WERI-Rb-1 (cell line): ENCODE data around the gene ST6GALNAC3.
"Not testable (repeated sequence)": the region's sequence is repeated elsewhere in the genome, so short reads cannot be mapped to it uniquely, and the experiment has no call there.

Experiments
- DNase-seq: peaks from one replicate; pipeline ENCODE4 v3.0.0-alpha.2; 2020
- H3K27ac ChIP-seq: fragments of 250-450 bp; sonication (Bioruptor Pico); 2 replicates; pipeline ENCODE4 v1.5.1; 2020; ENCODE audit warnings: mild to moderate bottlenecking, moderate library complexity
- H3K27me3 ChIP-seq: fragments of 250-450 bp; sonication (Bioruptor Pico); 2 replicates; pipeline ENCODE4 v1.5.1; 2021; ENCODE audit warnings: mild to moderate bottlenecking, low read depth, moderate library complexity; ENCODE audit not compliant: insufficient read depth, severe bottlenecking
- H3K36me3 ChIP-seq: fragments of 250-450 bp; sonication (Bioruptor Pico); 2 replicates; pipeline ENCODE4 v1.5.1; 2020; ENCODE audit warnings: mild to moderate bottlenecking, moderate library complexity
- H3K4me3 ChIP-seq: 2 replicates; pipeline ENCODE4 v1.5.1; 2011; ENCODE audit warnings: low read depth, mild to moderate bottlenecking, control low read depth, low read length
- H3K9me3 ChIP-seq: fragments of 250-450 bp; sonication (Bioruptor Pico); 2 replicates; pipeline ENCODE4 v1.5.1; 2021; ENCODE audit warnings: mild to moderate bottlenecking, moderate library complexity; ENCODE audit not compliant: severe bottlenecking
- TF ChIP-seq, protein P1 (sequence below): IDR thresholded peaks from 2 replicates; pipeline ENCODE4 v1.5.1; 2011; ENCODE audit warnings: low read depth, mild to moderate bottlenecking, control low read depth, inconsistent platforms, low read length

Gene ST6GALNAC3

GRCh38 chr1:76049498-76049897, 25.0 kb upstream of the ST6GALNAC3 start:
- no peaks in the 10 kb centered on the region for H3K9me3 ChIP-seq
- no peaks in the 10 kb centered on the region for H3K27me3 ChIP-seq
- TF ChIP-seq, protein P1, sequence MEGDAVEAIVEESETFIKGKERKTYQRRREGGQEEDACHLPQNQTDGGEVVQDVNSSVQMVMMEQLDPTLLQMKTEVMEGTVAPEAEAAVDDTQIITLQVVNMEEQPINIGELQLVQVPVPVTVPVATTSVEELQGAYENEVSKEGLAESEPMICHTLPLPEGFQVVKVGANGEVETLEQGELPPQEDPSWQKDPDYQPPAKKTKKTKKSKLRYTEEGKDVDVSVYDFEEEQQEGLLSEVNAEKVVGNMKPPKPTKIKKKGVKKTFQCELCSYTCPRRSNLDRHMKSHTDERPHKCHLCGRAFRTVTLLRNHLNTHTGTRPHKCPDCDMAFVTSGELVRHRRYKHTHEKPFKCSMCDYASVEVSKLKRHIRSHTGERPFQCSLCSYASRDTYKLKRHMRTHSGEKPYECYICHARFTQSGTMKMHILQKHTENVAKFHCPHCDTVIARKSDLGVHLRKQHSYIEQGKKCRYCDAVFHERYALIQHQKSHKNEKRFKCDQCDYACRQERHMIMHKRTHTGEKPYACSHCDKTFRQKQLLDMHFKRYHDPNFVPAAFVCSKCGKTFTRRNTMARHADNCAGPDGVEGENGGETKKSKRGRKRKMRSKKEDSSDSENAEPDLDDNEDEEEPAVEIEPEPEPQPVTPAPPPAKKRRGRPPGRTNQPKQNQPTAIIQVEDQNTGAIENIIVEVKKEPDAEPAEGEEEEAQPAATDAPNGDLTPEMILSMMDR = no peak

DNA sequence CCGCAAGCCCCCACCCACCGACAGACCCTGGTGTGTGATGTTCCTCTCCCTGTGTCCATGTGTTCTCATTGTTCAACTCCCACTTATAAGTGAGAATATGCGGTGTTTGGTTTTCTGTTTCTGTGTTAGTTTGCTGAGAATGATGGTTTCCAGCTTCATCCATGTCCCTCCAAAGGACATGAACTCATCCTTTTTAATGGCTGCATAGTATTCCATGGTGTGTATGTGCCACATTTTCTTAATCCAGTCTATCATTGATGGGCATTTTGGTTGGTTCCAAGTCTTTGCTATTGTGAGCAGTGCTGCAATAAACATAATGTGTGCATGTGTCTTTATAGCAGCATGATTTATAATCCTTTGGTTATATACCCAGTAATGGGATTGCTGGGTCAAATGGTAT, 24.5 kb upstream of the ST6GALNAC3 start:
- not testable (repeated sequence) for H3K27me3 ChIP-seq, H3K36me3 ChIP-seq

More at GRCh38 chr1:76049498-76049897, 25.0 kb upstream of the ST6GALNAC3 start:
- no peak for DNase-seq
- Histone ChIP-seq H3K36me3 (no peaks in the 10 kb centered on the region), H3K27ac (no peak overlapping the region), H3K4me3 (no peak overlapping the region)

DNA sequence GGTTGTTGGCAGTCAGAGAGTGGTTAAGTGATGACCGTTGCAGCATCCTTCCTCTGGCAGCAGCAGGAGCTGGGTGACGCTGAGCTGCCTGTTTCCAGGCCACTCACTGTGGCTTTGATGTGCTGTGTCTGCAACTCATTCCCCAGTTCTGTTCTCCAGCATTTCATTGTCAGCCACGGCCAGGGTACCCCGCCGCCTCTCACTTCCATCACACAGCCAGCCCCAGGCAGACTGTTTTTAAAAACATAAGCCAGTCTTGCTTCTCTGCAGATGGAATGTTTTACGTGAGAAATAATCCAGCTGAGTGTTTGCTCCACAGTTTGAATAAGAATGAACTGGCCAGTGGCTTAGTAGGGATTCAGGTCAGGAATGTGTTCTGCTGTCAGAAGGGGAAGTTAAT, 21.5 kb upstream of the ST6GALNAC3 start:
- DNase-seq = no peak
- no peaks in the 10 kb centered on the region for H3K36me3 ChIP-seq
- H3K27ac ChIP-seq = no peak overlapping the region
- no peak overlapping the region for H3K4me3 ChIP-seq
- no peaks in the 10 kb centered on the region for H3K9me3 ChIP-seq
- no peaks in the 10 kb centered on the region for H3K27me3 ChIP-seq
- TF ChIP-seq, protein P1 = no peak

More for the DNA sequence above, 24.5 kb upstream of the ST6GALNAC3 start:
- not testable (repeated sequence) for H3K27ac ChIP-seq, H3K9me3 ChIP-seq, DNase-seq, H3K4me3 ChIP-seq

DNA sequence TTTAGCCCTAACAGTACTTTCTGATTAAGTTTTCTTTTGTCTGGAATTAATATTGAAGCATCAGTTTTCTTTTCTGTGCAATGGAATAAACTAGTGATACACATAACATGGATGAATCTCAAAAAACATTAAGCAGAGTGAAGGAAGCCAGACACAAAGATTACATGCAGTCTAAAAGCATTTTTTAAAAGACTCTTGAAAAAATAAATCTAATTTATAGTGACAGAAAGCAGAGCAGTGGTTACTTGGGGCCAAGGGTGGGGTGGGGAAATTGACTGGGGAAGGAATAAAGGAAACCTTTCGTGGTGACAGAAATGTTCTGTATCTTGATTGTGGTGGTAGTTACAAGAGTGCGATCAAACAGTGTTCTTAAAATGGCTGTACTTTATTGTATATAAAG, 20.2 kb upstream of the ST6GALNAC3 start:
- TF ChIP-seq, protein P1 = no peak
- no peak overlapping the region for H3K27ac ChIP-seq
- H3K4me3 ChIP-seq = no peak overlapping the region
- no peaks in the 10 kb centered on the region for H3K27me3 ChIP-seq
- no peaks in the 10 kb centered on the region for H3K9me3 ChIP-seq
- H3K36me3 ChIP-seq = no peaks in the 10 kb centered on the region
- no peak for DNase-seq

DNA sequence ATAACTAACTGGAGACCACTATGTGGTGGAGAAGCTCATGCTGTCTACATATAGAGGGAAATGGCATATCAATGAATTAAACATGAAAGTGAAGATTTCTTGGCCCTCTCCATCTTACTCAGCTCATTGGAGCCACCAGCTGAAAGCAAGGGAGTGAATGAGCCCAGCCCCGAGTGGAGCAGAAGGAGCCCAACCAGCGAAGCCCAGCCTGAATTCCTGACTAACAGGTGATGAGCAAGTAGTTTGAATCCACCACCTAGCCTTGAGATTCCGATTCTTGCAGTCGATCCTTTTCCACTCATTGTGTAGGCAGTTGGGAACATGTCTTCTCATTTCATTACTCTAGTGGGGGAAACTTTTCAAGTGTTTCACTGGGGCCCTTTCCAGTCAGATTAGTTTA, 18.6 kb upstream of the ST6GALNAC3 start:
- Histone ChIP-seq H3K36me3 (no peaks in the 10 kb centered on the region), H3K27me3 (no peaks in the 10 kb centered on the region), H3K4me3 (no peak overlapping the region), H3K9me3 (no peaks in the 10 kb centered on the region), H3K27ac (no peak overlapping the region)
- no peak for DNase-seq
- TF ChIP-seq, protein P1 = no peak

DNA sequence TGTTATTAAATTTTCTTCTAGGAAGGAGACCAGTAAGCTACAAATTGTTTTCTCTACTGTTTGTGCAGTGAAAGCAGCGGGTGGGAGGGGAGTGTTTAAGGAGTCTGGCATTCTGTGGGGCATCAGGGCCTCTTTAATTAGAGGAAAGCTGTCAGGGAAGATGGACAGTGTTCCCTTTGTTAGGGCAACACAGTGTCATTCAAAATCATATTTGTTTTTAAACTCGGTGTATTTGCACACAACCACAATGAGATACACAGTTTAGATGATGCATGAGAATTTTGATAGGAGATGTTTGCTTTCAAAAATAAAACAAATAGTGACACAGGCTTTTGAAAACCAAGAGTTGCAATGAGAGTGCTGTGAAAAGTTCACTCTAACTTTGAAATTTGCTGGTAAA, 15.1 kb upstream of the ST6GALNAC3 start:
- no peak for DNase-seq
- H3K27ac ChIP-seq = no peak overlapping the region
- no peaks in the 10 kb centered on the region for H3K9me3 ChIP-seq

More for the DNA sequence above, 15.1 kb upstream of the ST6GALNAC3 start:
- Histone ChIP-seq H3K4me3 (no peak overlapping the region), H3K27me3 (no peaks in the 10 kb centered on the region), H3K36me3 (no peaks in the 10 kb centered on the region)
- TF ChIP-seq, protein P1 = no peak
